Measurements from ENCODE around the gene SLC9A3.

The SLC9A3 gene

DNA sequence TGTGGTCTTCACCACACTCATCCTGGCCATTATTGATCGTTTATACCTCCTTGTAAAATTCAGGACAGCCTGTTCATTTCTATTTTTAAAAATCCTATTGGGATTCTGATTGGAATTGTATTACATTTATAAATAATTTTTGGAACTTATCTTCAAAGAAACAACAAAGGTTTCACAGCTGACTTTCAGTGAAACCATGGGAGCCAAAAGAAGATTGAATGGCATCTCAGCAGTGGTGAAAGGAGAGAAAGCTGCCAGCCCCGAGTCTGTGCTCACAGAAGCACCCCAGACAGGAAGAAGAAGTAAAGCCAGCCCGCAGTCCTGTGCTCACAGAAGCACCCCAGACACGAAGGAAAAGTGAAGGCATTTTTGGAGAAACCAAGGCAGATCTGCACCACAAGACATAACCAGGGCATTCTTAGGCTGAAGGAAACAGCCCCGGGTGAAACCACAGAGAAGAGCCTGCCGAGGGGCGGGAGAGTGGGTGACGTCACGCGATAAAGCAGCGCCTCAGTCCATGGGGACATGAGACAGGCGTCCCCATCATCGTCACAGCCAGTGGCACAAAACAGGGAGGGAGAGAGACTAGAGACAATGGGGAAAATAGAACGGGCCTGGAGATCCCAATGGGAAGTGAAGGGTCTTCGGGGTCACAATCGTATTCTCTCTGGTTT lies 42.5 kb upstream of the SLC9A3 start:
- peaks cover 2% of the 10 kb centered on the region for H3K79me1 ChIP-seq (ENCODE audit: low read depth, low read length)
- peaks cover 7 to 13% of the 10 kb centered on the region in 2 donors for H3K9me3 ChIP-seq (replicated peaks in 1 of 2; ENCODE audit: control insufficient read depth in 2 of 2, insufficient read depth in 1 of 2, low read depth in 1 of 2, low read length in 2 of 2)
- DNase-seq (ENCODE audit: low spot score) = no peak
- no peaks in the 10 kb centered on the region for H3K4me1 ChIP-seq (ENCODE audit: control insufficient read depth in 2 of 2, insufficient read depth in 1 of 2, low read depth in 1 of 2, low read length in 2 of 2)
- H2BK15ac ChIP-seq (ENCODE audit: low read length) = no peak overlapping the region
- no peak overlapping the region for H4K8ac ChIP-seq (ENCODE audit: low read depth, low read length)
- H2BK5ac ChIP-seq (ENCODE audit: low read length) = no peak overlapping the region
- H3K4ac ChIP-seq (ENCODE audit: low read length) = no peak overlapping the region
- no peak overlapping the region for H2AK5ac ChIP-seq (ENCODE audit: low read depth, low read length)
- H2AFZ ChIP-seq (ENCODE audit: low read length) = no peak overlapping the region
- no peak overlapping the region for H4K91ac ChIP-seq (ENCODE audit: low read depth, low read length, poor library complexity)
- no peak overlapping the region for H3K18ac ChIP-seq (ENCODE audit: low read length)
- H2BK120ac ChIP-seq (ENCODE audit: low read depth, low read length) = no peak overlapping the region
- no peak overlapping the region for H2BK12ac ChIP-seq (ENCODE audit: low read length)
- no peak overlapping the region for H3K4me3 ChIP-seq (ENCODE audit: low read length in 2 of 2)
- H3K23ac ChIP-seq (ENCODE audit: low read depth, low read length, poor library complexity) = no peak overlapping the region
- H3K27ac ChIP-seq (replicated peaks; ENCODE audit: low read length) = no peak overlapping the region
- no peaks in the 10 kb centered on the region for H3K36me3 ChIP-seq (replicated peaks in 1 of 2; ENCODE audit: control insufficient read depth in 2 of 2, insufficient read depth in 2 of 2, low read length in 2 of 2)
- no peak overlapping the region for H3K9ac ChIP-seq (ENCODE audit: low read depth, low read length, poor library complexity)
- H3K4me2 ChIP-seq (ENCODE audit: insufficient read depth, low read length, poor library complexity, severe bottlenecking) = no peak overlapping the region
- H3K14ac ChIP-seq (ENCODE audit: low read length) = peak overlapping the region; percentile 27
- H3K27me3 ChIP-seq (ENCODE audit: control insufficient read depth in 3 of 3, insufficient read depth in 3 of 3, low read depth in 1 of 3, low read length in 3 of 3) = peaks cover 0 to 47% (median 12%) of the 10 kb centered on the region in 3 experiments
- WGBS, 2 donors (ENCODE audit: extremely low coverage in 2 of 2, insufficient read length in 2 of 2, insufficient replicate concordance in 1 of 2) = no CpG with 5 or more reads among the region's 16 CpGs

DNA sequence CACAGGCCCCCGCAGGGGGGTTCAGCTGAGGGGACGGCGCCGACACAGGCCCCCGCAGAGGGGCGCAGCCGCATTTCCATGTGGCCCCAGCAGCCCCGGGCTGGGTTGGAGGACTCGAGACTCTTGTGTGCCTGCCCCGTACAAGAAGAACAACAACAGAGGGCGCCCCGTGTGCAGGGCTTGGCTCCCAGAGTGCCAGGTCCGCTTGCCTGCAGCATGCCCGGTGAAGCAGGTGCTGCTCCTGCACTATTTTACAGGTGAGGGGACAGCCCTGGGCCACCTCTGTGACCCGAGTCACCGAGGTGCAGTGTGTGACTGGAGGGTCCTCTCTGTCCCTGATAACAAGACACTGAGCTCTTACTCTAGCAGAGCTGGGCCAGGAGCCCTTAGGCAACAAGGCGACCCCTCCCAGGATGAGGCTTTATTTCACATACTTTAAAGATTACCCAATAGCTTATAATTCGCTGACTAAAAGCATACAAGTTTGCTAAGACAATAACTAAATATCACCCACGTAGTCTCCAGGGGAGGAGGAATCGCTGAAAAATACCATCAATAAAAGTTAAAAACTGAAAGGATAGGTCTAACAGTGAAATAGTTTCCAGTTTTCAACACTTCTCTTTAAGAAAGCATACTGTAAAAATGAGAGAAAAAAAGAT lies 41.7 kb upstream of the SLC9A3 start:
- no peak overlapping the region for H2AFZ ChIP-seq (ENCODE audit: low read length)
- H4K91ac ChIP-seq (ENCODE audit: low read depth, low read length, poor library complexity) = no peak overlapping the region
- no peak for DNase-seq (ENCODE audit: low spot score)
- no peak overlapping the region for H3K4me2 ChIP-seq (ENCODE audit: insufficient read depth, low read length, poor library complexity, severe bottlenecking)
- H3K9ac ChIP-seq (ENCODE audit: low read depth, low read length, poor library complexity) = peak overlapping the region; percentile 44
- H3K18ac ChIP-seq (ENCODE audit: low read length) = peak overlapping the region; percentile 64
- WGBS, 2 donors (ENCODE audit: extremely low coverage in 2 of 2, insufficient read length in 2 of 2, insufficient replicate concordance in 1 of 2) = no CpG with 5 or more reads among the region's 20 CpGs
- no peak overlapping the region for H3K4me3 ChIP-seq (ENCODE audit: low read length in 2 of 2)
- no peaks in the 10 kb centered on the region for H3K4me1 ChIP-seq (ENCODE audit: control insufficient read depth in 2 of 2, insufficient read depth in 1 of 2, low read depth in 1 of 2, low read length in 2 of 2)
- H3K4ac ChIP-seq (ENCODE audit: low read length) = no peak overlapping the region
- peak overlapping the region; percentile 3 for H4K8ac ChIP-seq (ENCODE audit: low read depth, low read length)
- H3K9me3 ChIP-seq (replicated peaks in 1 of 2; ENCODE audit: control insufficient read depth in 2 of 2, insufficient read depth in 1 of 2, low read depth in 1 of 2, low read length in 2 of 2) = peaks cover 7 to 13% of the 10 kb centered on the region in 2 donors
- H2AK5ac ChIP-seq (ENCODE audit: low read depth, low read length) = no peak overlapping the region
- peak overlapping the region; percentile 38 for H3K14ac ChIP-seq (ENCODE audit: low read length)
- no peak overlapping the region for H2BK5ac ChIP-seq (ENCODE audit: low read length)
- no peak overlapping the region for H3K23ac ChIP-seq (ENCODE audit: low read depth, low read length, poor library complexity)
- H2BK15ac ChIP-seq (ENCODE audit: low read length) = no peak overlapping the region
- no peaks in the 10 kb centered on the region for H3K36me3 ChIP-seq (replicated peaks in 1 of 2; ENCODE audit: control insufficient read depth in 2 of 2, insufficient read depth in 2 of 2, low read length in 2 of 2)
- peaks cover under 1% of the 10 kb centered on the region for H3K79me1 ChIP-seq (ENCODE audit: low read depth, low read length)
- H3K27ac ChIP-seq (replicated peaks; ENCODE audit: low read length) = no peak overlapping the region
- no peak overlapping the region for H2BK12ac ChIP-seq (ENCODE audit: low read length)
- H3K27me3 ChIP-seq (ENCODE audit: control insufficient read depth in 3 of 3, insufficient read depth in 3 of 3, low read depth in 1 of 3, low read length in 3 of 3) = peaks cover 0 to 43% (median 12%) of the 10 kb centered on the region in 3 experiments
- no peak overlapping the region for H2BK120ac ChIP-seq (ENCODE audit: low read depth, low read length)

DNA sequence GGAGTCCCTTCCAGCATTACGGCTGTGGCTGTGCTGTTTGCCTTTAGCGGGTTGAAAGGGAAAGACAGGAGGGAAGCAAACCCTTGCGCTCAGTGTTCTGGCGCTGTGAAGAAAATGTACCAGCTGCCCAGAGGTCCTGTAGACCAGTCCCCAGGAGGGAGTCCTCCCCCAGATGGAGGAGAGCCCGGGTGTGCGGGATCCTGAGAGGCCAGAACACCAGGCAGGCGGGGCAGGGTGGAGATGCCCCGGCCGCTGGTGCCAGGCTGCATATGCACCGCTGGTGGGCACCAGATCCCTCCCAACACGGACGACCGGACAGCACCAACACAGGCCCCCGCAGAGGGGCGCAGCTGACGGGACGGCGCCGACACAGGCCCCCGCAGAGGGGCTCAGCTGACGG lies 37.2 kb upstream of the SLC9A3 start:
- H3K4ac ChIP-seq (ENCODE audit: low read length) = no peak overlapping the region
- H4K91ac ChIP-seq (ENCODE audit: low read depth, low read length, poor library complexity) = no peak overlapping the region
- no peak overlapping the region for H3K27ac ChIP-seq (replicated peaks; ENCODE audit: low read length)
- no peak overlapping the region for H3K14ac ChIP-seq (ENCODE audit: low read length)
- no peak overlapping the region for H2BK5ac ChIP-seq (ENCODE audit: low read length)
- no peaks in the 10 kb centered on the region for H3K36me3 ChIP-seq (replicated peaks in 1 of 2; ENCODE audit: control insufficient read depth in 2 of 2, insufficient read depth in 2 of 2, low read length in 2 of 2)
- no CpG with 5 or more reads among the region's 21 CpGs for WGBS, 2 donors (ENCODE audit: extremely low coverage in 2 of 2, insufficient read length in 2 of 2, insufficient replicate concordance in 1 of 2)
- DNase-seq (ENCODE audit: low spot score) = no peak
- H3K9ac ChIP-seq (ENCODE audit: low read depth, low read length, poor library complexity) = no peak overlapping the region
- H2BK15ac ChIP-seq (ENCODE audit: low read length) = no peak overlapping the region
- peaks cover 5 to 7% of the 10 kb centered on the region in 2 donors for H3K9me3 ChIP-seq (replicated peaks in 1 of 2; ENCODE audit: control insufficient read depth in 2 of 2, insufficient read depth in 1 of 2, low read depth in 1 of 2, low read length in 2 of 2)
- H3K27me3 ChIP-seq (ENCODE audit: control insufficient read depth in 3 of 3, insufficient read depth in 3 of 3, low read depth in 1 of 3, low read length in 3 of 3) = peaks cover 0 to 36% (median 5%) of the 10 kb centered on the region in 3 experiments
- H3K4me2 ChIP-seq (ENCODE audit: insufficient read depth, low read length, poor library complexity, severe bottlenecking) = no peak overlapping the region
- H2BK120ac ChIP-seq (ENCODE audit: low read depth, low read length) = no peak overlapping the region
- no peak overlapping the region for H2AFZ ChIP-seq (ENCODE audit: low read length)
- H3K79me1 ChIP-seq (ENCODE audit: low read depth, low read length) = no peaks in the 10 kb centered on the region
- no peak overlapping the region for H2AK5ac ChIP-seq (ENCODE audit: low read depth, low read length)
- H3K4me1 ChIP-seq (ENCODE audit: control insufficient read depth in 2 of 2, insufficient read depth in 1 of 2, low read depth in 1 of 2, low read length in 2 of 2) = no peaks in the 10 kb centered on the region
- H3K18ac ChIP-seq (ENCODE audit: low read length) = no peak overlapping the region
- no peak overlapping the region for H2BK12ac ChIP-seq (ENCODE audit: low read length)
- H4K8ac ChIP-seq (ENCODE audit: low read depth, low read length) = no peak overlapping the region
- no peak overlapping the region for H3K4me3 ChIP-seq (ENCODE audit: low read length in 2 of 2)
- H3K23ac ChIP-seq (ENCODE audit: low read depth, low read length, poor library complexity) = no peak overlapping the region

DNA sequence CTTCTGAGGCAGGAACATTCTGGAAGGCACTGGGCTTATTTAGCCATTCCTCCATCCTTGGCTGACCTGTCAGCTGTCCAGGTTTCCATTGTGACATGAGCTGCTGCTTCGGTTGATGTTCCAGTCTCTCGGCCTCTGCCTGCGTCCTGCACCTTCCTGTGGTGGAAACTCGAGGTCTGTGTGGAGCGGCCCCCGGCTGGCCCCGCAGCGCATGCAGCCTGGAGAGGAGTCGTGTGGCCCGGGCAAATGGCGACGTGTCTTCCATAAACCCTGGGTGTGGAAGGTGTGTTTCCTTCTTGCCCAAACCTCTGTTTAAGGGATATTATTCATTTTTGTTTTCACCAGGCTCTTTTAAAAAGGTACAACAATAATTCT lies 36.5 kb upstream of the SLC9A3 start:
- Histone ChIP-seq H3K4me1 (ENCODE audit: control insufficient read depth in 2 of 2, insufficient read depth in 1 of 2, low read depth in 1 of 2, low read length in 2 of 2) (no peaks in the 10 kb centered on the region), H2BK12ac (ENCODE audit: low read length) (no peak overlapping the region), H3K23ac (ENCODE audit: low read depth, low read length, poor library complexity) (no peak overlapping the region), H3K18ac (ENCODE audit: low read length) (no peak overlapping the region), H3K27ac (replicated peaks; ENCODE audit: low read length) (no peak overlapping the region), H4K91ac (ENCODE audit: low read depth, low read length, poor library complexity) (no peak overlapping the region), H3K36me3 (replicated peaks in 1 of 2; ENCODE audit: control insufficient read depth in 2 of 2, insufficient read depth in 2 of 2, low read length in 2 of 2) (no peaks in the 10 kb centered on the region), H2AFZ (ENCODE audit: low read length) (no peak overlapping the region), H2AK5ac (ENCODE audit: low read depth, low read length) (no peak overlapping the region), H3K9me3 (replicated peaks in 1 of 2; ENCODE audit: control insufficient read depth in 2 of 2, insufficient read depth in 1 of 2, low read depth in 1 of 2, low read length in 2 of 2) (peaks cover under 1 to 3% of the 10 kb centered on the region in 2 donors), H3K14ac (ENCODE audit: low read length) (no peak overlapping the region), H3K4ac (ENCODE audit: low read length) (no peak overlapping the region), H3K9ac (ENCODE audit: low read depth, low read length, poor library complexity) (no peak overlapping the region), H2BK5ac (ENCODE audit: low read length) (no peak overlapping the region), H2BK15ac (ENCODE audit: low read length) (no peak overlapping the region), H3K4me3 (ENCODE audit: low read length in 2 of 2) (no peak overlapping the region), H3K4me2 (ENCODE audit: insufficient read depth, low read length, poor library complexity, severe bottlenecking) (no peak overlapping the region), H3K27me3 (ENCODE audit: control insufficient read depth in 3 of 3, insufficient read depth in 3 of 3, low read depth in 1 of 3, low read length in 3 of 3) (peaks cover 0 to 30% (median 3%) of the 10 kb centered on the region in 3 experiments), H4K8ac (ENCODE audit: low read depth, low read length) (no peak overlapping the region), H2BK120ac (ENCODE audit: low read depth, low read length) (no peak overlapping the region), H3K79me1 (ENCODE audit: low read depth, low read length) (no peaks in the 10 kb centered on the region)
- DNase-seq (ENCODE audit: low spot score) = no peak
- no CpG with 5 or more reads among the region's 12 CpGs for WGBS, 2 donors (ENCODE audit: extremely low coverage in 2 of 2, insufficient read length in 2 of 2, insufficient replicate concordance in 1 of 2)

Data from neuronal stem cell (in vitro differentiated cells).